Gastroesophageal sphincter (tissue), 4 donors: ENCODE measurements around the gene SETD1B. TPM values are rescaled to one million over a fixed set of nuclear protein-coding genes. Genes with fewer than 3 reads are reported as not detected.

Experiments
- ATAC-seq: fragments of 150-250 bp; one replicate; pipeline ENCODE4 v1.9.1; 2016; ENCODE audit warnings: mild to moderate bottlenecking, moderate library complexity
- H3K27ac ChIP-seq, 4 donors: fragments of 200-600 bp; sonication (generic) in 3 of 4; 1 replicate in 3 of 4; 2 replicates in 1 of 4; pipeline ENCODE4 v1.5.1; 2016 to 2019
- H3K27me3 ChIP-seq: fragments of 200-600 bp; sonication (generic); one replicate; pipeline ENCODE4 v1.5.1; 2019
- H3K36me3 ChIP-seq, 2 donors: fragments of 200-600 bp; sonication (generic); one replicate each; pipeline ENCODE4 v1.5.1; 2019; ENCODE audit warnings: control low read depth in 1 of 2
- H3K4me1 ChIP-seq, 3 donors: fragments of 200-600 bp; sonication (generic); 1 replicate in 2 of 3; 2 replicates in 1 of 3; pipeline ENCODE4 v1.5.1; 2016 to 2019; ENCODE audit warnings: control low read depth in 2 of 3
- H3K4me3 ChIP-seq, 2 donors: fragments of 200-600 bp; sonication (generic); one replicate each; pipeline ENCODE4 v1.5.1; 2019; ENCODE audit warnings: mild to moderate bottlenecking in 1 of 2, moderate library complexity in 1 of 2
- H3K9me3 ChIP-seq, 3 donors: fragments of 200-600 bp; sonication (generic); one replicate each; pipeline ENCODE4 v1.5.1; 2017 to 2019; ENCODE audit warnings: control low read depth in 2 of 3
- EP300 ChIP-seq: sonication (generic); formaldehyde crosslinking; IDR thresholded peaks from one replicate; pipeline ENCODE4 v1.6.1; 2017; ENCODE audit warnings: antibody characterized with exemption, mild to moderate bottlenecking
- POLR2A ChIP-seq, 2 donors: fragments of 450-650 bp; IDR thresholded peaks; one replicate each; pipeline ENCODE4 v1.6.1; 2017; ENCODE audit warnings: antibody characterized with exemption in 2 of 2, mild to moderate bottlenecking in 2 of 2, moderate library complexity in 1 of 2
- POLR2AphosphoS5 ChIP-seq: sonication (generic); formaldehyde crosslinking; IDR thresholded peaks from one replicate; pipeline ENCODE4 v1.6.1; 2017; ENCODE audit warnings: antibody characterized with exemption
- WGBS, 2 donors: methylation state at CpG; one replicate each; pipeline ENCODE4 v1.1.5; 2018; ENCODE audit warnings: low coverage in 1 of 2; 5-methylcytosine and 5-hydroxymethylcytosine counted together
- total RNA-seq, 4 donors: library from RNA; depleted of rRNA; stranded (reverse); fragments of >200 nt; gene quantifications; one replicate each; pipeline ENCODE4 v1.1.0, GENCODE V29; 2016
- TF ChIP-seq, protein P1 (sequence below), 4 experiments: fragments of 200-600 bp in 2 of 4; fragments of 450-650 bp in 2 of 4; sonication (generic) in 1 of 4; IDR thresholded peaks; one replicate each; pipeline ENCODE4 v1.5.1; 2017 to 2019; ENCODE audit warnings: antibody characterized with exemption in 4 of 4, mild to moderate bottlenecking in 2 of 4, moderate library complexity in 2 of 4

SETD1B gene
- total RNA-seq, 4 donors from 2014 or later, result 9.6 to 25.1 (median 20.3) TPM

DNA sequence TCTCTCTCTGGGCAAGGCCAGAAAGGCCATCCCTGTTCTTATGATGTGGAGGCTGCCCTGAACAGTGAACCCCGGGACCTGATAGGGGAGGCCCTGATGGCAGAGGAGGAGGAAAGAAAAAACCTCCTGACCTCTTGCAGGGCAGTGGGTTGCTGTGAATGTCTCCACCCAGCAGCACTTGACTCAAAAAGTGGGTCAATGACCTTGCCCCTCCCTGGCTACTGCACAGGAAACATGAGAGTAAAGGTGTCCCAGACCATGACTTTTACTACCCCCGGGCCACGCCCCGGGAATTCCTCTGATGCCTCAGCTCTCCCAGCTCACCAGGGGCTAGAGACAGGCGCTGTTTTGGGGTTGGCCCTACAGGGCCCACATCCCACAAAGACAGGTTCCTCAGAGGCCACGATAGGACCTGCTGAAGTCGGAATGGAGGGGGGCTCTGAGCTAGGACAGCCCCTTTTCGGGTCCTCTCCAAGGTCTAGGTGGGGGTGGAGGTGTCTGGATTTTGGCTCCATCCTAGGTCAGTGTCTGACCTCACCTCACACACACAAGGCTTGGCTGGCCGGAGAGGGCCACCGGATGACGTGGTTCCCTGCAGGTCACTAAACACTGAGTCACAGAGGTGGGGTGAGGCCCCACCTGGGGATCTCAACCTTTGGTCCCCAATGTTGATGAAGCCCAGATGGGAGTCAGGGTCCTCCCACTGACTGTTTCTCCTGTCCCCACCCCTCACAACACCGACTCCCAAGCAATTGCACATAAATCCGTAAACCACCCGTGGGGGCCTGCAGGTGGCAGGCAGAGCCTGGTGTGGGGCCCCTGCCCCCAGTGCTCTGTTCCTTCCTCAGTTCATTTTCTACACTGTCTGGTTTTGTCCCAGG is 11.9 kb upstream of the SETD1B start:
- WGBS, 2 donors, result 81% methylated on average over 3 of the region's 14 CpGs; no CpG with 5 or more reads in 1 of the 2 donors

DNA sequence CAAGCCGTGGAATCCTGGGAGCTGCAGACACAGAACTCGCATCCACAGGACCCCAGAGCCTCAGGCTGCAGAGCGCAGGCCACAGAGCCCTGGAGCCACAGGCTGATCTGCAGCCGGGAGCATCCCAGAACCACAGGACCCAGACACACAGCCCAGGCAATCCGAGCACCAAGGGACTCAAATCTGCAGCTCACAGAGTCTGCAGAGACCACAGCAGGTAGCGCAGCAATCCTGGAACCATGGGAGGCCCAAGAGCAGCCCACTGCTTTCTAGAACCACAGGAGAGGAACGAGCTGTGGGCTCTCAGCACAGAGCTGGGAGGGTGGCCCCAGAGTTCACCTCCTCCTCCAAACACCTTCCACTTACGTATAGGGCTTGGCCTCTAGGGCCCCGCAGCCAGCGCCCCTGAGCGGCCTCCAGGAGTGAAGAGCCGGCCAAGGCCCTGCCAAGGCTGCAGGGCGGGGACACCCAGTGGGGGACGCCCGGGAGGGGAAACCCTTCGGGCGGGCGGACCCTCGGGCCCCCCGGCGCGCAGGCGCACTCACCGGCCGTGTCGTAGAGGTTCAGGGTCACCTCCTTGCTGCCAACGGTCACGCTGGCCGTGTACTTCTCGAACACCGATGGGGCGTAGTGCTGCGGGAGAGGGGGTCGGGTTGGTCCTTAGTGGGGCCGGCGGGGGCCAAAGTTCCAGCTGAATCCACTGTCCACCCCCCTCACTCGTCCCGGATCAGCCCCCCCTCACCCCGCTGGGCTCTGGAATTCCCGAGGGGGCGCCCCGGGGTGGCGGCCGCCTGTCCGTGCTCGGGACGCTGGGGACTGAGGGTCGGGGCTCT is 11.0 kb upstream of the SETD1B start:
- no peak for ATAC-seq

More for the DNA sequence above, 11.9 kb upstream of the SETD1B start:
- TF ChIP-seq EP300, result no peak
- no peak for TF ChIP-seq POLR2A (IDR thresholded peaks at IDR 0.05)
- TF ChIP-seq, protein P1, sequence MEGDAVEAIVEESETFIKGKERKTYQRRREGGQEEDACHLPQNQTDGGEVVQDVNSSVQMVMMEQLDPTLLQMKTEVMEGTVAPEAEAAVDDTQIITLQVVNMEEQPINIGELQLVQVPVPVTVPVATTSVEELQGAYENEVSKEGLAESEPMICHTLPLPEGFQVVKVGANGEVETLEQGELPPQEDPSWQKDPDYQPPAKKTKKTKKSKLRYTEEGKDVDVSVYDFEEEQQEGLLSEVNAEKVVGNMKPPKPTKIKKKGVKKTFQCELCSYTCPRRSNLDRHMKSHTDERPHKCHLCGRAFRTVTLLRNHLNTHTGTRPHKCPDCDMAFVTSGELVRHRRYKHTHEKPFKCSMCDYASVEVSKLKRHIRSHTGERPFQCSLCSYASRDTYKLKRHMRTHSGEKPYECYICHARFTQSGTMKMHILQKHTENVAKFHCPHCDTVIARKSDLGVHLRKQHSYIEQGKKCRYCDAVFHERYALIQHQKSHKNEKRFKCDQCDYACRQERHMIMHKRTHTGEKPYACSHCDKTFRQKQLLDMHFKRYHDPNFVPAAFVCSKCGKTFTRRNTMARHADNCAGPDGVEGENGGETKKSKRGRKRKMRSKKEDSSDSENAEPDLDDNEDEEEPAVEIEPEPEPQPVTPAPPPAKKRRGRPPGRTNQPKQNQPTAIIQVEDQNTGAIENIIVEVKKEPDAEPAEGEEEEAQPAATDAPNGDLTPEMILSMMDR (IDR thresholded peaks at IDR 0.05), result no peak
- TF ChIP-seq POLR2AphosphoS5, result no peak
- peaks cover 0 to 65% (median 32%) of the 10 kb centered on the region in 3 donors for H3K4me1 ChIP-seq
- no peak overlapping the region for H3K4me3 ChIP-seq
- H3K9me3 ChIP-seq, result no peaks in the 10 kb centered on the region
- no peak for ATAC-seq
- no peaks in the 10 kb centered on the region for H3K27me3 ChIP-seq
- peaks cover 0 to 13% of the 10 kb centered on the region in 2 donors for H3K36me3 ChIP-seq
- H3K27ac ChIP-seq, result peak overlapping the region in 3 of 4 donors; percentile 100

DNA sequence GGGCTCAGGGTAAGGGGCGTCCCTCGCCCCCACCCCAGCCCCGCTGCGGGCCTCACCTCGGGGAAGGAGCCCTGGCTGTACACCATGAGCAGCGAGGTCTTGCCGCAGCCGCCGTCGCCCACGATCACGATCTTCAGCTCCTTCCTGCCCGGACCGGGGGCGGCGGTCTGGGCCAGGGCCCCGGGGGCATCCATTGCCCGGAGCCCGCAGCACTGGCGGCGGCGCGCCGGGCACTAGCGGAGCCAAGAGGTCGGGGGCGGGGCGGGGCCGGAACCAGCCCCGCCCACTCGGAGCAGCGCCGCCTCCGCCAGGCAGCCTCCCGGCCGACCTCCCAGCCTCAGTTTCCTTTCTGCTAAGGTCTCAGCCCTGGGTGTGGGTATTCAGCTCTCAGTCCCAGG is 10.4 kb upstream of the SETD1B start, which contains the start of gene RHOF:
TSS of gene RHOF (minus strand) at position 249 of the 398 bp plus-strand sequence. CDS start at position 194, 55 bp downstream.
- no peaks in the 10 kb centered on the region for H3K27me3 ChIP-seq
- TF ChIP-seq POLR2A (IDR thresholded peaks at IDR 0.05) (peak; percentile 19 to 22), EP300 (no peak)
- peak within 1 kb of the TSS; percentile 32 to 60 for H3K4me3 ChIP-seq
- peak within 1 kb of the TSS; percentile 60 to 100 (median 100) for H3K27ac ChIP-seq
- ATAC-seq, result no peak
- H3K9me3 ChIP-seq, result no peaks in the 10 kb centered on the region
- peaks cover 0 to 13% of the 10 kb centered on the region in 2 donors for H3K36me3 ChIP-seq
- WGBS, 2 donors, result no CpG with 5 or more reads among the region's 36 CpGs
- peaks cover 6 to 75% (median 45%) of the 10 kb centered on the region in 3 donors for H3K4me1 ChIP-seq

More for the DNA sequence above, 11.0 kb upstream of the SETD1B start:
- Histone ChIP-seq H3K36me3 (peaks cover 0 to 13% of the 10 kb centered on the region in 2 donors), H3K9me3 (no peaks in the 10 kb centered on the region), H3K4me1 (peaks cover 3 to 69% (median 39%) of the 10 kb centered on the region in 3 donors), H3K27ac (peak overlapping the region; percentile 32 to 100 (median 100)), H3K27me3 (no peaks in the 10 kb centered on the region), H3K4me3 (peak overlapping the region; percentile 32 to 60)
- no CpG with 5 or more reads among the region's 48 CpGs for WGBS, 2 donors
- TF ChIP-seq POLR2A (IDR thresholded peaks at IDR 0.05) (no peak), POLR2AphosphoS5 (no peak), EP300 (no peak)
- TF ChIP-seq, protein P1 (IDR thresholded peaks at IDR 0.05), result no peak

DNA sequence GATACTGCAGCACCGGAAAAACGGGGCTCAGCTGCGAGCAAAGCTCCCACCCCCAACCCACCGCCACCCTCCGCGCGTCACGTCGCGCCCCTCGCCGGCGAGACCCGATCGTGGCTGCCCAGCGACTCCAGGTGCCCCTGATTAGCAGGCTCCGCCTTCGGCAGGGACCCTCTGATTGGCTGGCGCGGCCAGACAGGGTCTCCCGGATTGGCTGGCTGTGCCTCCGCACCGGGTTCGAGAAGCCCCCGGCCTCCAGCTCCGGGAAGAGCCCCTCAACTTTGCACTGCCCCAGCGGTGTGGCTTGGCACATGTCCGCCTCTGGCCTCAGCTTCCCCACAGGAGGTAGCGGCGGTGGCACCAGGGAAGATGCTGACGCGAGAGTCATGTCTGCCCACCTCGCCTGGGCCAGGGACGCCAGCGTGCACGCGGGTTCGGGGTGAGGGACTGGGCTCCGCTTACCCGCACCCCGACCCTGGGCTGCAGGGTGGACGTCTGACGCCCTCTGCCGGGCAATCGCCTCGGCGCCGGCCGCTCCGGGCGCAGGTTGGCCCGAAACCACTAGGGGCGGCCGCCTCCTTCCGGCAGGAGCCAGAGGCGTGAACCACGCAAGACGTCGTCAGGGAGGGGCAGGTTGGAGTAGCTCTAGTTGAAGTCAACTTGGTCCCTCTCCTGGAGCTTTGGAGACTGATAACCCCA is 9.8 kb upstream of the SETD1B start:
- peaks cover 6 to 76% (median 51%) of the 10 kb centered on the region in 3 donors for H3K4me1 ChIP-seq

More for the DNA sequence above, 9.8 kb upstream of the SETD1B start:
- H3K9me3 ChIP-seq, result no peaks in the 10 kb centered on the region
- peak; percentile 68 for TF ChIP-seq POLR2AphosphoS5
- TF ChIP-seq, protein P1 (IDR thresholded peaks at IDR 0.05), result peak in 3 of 4 experiments; percentile 98 to 100 (median 100)
- TF ChIP-seq POLR2A (IDR thresholded peaks at IDR 0.05), result peak in 1 of 2 donors; percentile 8
- TF ChIP-seq EP300, result no peak
- WGBS, 2 donors, result no CpG with 5 or more reads among the region's 59 CpGs
- H3K27ac ChIP-seq, result peak overlapping the region in 3 of 4 donors; percentile 100
- H3K36me3 ChIP-seq, result peaks cover 0 to 13% of the 10 kb centered on the region in 2 donors
- ATAC-seq, result peak; percentile 77
- peak overlapping the region; percentile 32 to 60 for H3K4me3 ChIP-seq
- no peaks in the 10 kb centered on the region for H3K27me3 ChIP-seq
